DOHH2 (cell line): ENCODE results near the gene FOXA3.

Experiments used
- H3F3A ChIP-seq: fragments of 200-600 bp; sonication (generic), shearing (Covaris generic); 2 replicates; pipeline ENCODE4 v1.6.0; 2016; ENCODE audit warnings: antibody characterized with exemption, mild to moderate bottlenecking; ENCODE audit not compliant: control insufficient read depth, insufficient read depth
- H3K27ac ChIP-seq: fragments of 200-600 bp; sonication (generic); 2 replicates; pipeline ENCODE4 v1.5.1; 2014; ENCODE audit warnings: low read depth, mild to moderate bottlenecking, low read length, moderate library complexity
- H3K27me3 ChIP-seq: fragments of 200-600 bp; sonication (generic); 2 replicates; pipeline ENCODE4 v1.6.1; 2014; ENCODE audit warnings: mild to moderate bottlenecking, low read length, mixed read lengths; ENCODE audit not compliant: control insufficient read depth
- H3K36me3 ChIP-seq: fragments of 200-600 bp; sonication (generic); 2 replicates; pipeline ENCODE4 v1.6.1; 2014; ENCODE audit warnings: mild to moderate bottlenecking, low read length, moderate library complexity, mixed read lengths; ENCODE audit not compliant: control insufficient read depth
- H3K4me1 ChIP-seq: fragments of 200-600 bp; sonication (generic); 2 replicates; pipeline ENCODE4 v1.6.1; 2014; ENCODE audit warnings: mild to moderate bottlenecking, low read length, mixed read lengths; ENCODE audit not compliant: control insufficient read depth
- H3K4me2 ChIP-seq: fragments of 200-600 bp; sonication (generic); 2 replicates; pipeline ENCODE4 v1.6.0; 2014; ENCODE audit warnings: mild to moderate bottlenecking, low read length, moderate library complexity
- H3K4me3 ChIP-seq: fragments of 200-600 bp; sonication (generic); 2 replicates; pipeline ENCODE4 v1.5.1; 2014; ENCODE audit warnings: mild to moderate bottlenecking, low read length, mixed read lengths
- H3K79me2 ChIP-seq: fragments of 200-600 bp; sonication (generic); 2 replicates; pipeline ENCODE4 v1.6.1; 2014; ENCODE audit warnings: mild to moderate bottlenecking, low read length, mixed read lengths; ENCODE audit not compliant: control insufficient read depth
- H3K9me2 ChIP-seq: fragments of 200-600 bp; sonication (generic); replicated peaks from 2 replicates; pipeline ENCODE4 v1.6.1; 2014; ENCODE audit warnings: mild to moderate bottlenecking, low read length, mixed read lengths; ENCODE audit not compliant: control insufficient read depth
- H3K9me3 ChIP-seq: fragments of 200-600 bp; sonication (generic); 2 replicates; pipeline ENCODE4 v1.6.1; 2014; ENCODE audit warnings: antibody characterized with exemption, low read length, mixed read lengths; ENCODE audit not compliant: control insufficient read depth, insufficient read depth
- H4K20me1 ChIP-seq: fragments of 200-600 bp; sonication (generic); 2 replicates; pipeline ENCODE4 v1.6.0; 2014; ENCODE audit warnings: low read depth, mild to moderate bottlenecking, antibody characterized with exemption, low read length, moderate library complexity; ENCODE audit not compliant: control insufficient read depth, insufficient read depth
- CTCF ChIP-seq: fragments of 200-600 bp; sonication (generic); IDR thresholded peaks from one replicate; pipeline ENCODE4 v1.5.1; 2014; ENCODE audit warnings: antibody characterized with exemption, mild to moderate bottlenecking, low read depth, low read length; ENCODE audit not compliant: poor library complexity, severe bottlenecking
- EZH2phosphoT487 ChIP-seq: fragments of 200-600 bp; sonication (generic); IDR thresholded peaks from 2 replicates; pipeline ENCODE4 v1.6.1; 2017; ENCODE audit warnings: borderline replicate concordance, mild to moderate bottlenecking, antibody characterized with exemption, low read length, moderate library complexity, mixed read lengths

FOXA3 gene

GRCh38 chr19:45862564-45863334 lies 1.4 kb upstream of the FOXA3 start, which contains the start of gene SYMPK:
Gene SYMPK (minus strand): TSS chr19:45863147. CDS start chr19:45854495, 8,652 bp downstream.
- H3K79me2 ChIP-seq = peaks cover 52% of the 10 kb centered on the region
- H3F3A ChIP-seq = no peaks in the 10 kb centered on the region; the same call in 1 of the 2 replicates
- H3K36me3 ChIP-seq = peaks cover 34% of the 10 kb centered on the region
- no peaks in the 10 kb centered on the region for H4K20me1 ChIP-seq
- H3K27ac ChIP-seq = peak within 1 kb of the TSS; percentile 73
- H3K4me3 ChIP-seq = peak within 1 kb of the TSS; percentile 90
- no peaks in the 10 kb centered on the region for H3K9me2 ChIP-seq
- H3K4me2 ChIP-seq = peak within 1 kb of the TSS; percentile 87
- peaks cover 25% of the 10 kb centered on the region for H3K4me1 ChIP-seq
- H3K9me3 ChIP-seq = no peaks in the 10 kb centered on the region
- H3K27me3 ChIP-seq = peaks cover 31% of the 10 kb centered on the region
- TF ChIP-seq EZH2phosphoT487 (no peak), CTCF (no peak)

- Histone ChIP-seq H4K20me1 (no peaks in the 10 kb centered on the region), H3K36me3 (peaks cover 31% of the 10 kb centered on the region), H3K9me3 (no peaks in the 10 kb centered on the region), H3K9me2 (no peaks in the 10 kb centered on the region), H3K27me3 (peaks cover 31% of the 10 kb centered on the region), H3K4me3 (peak overlapping the region; percentile 90), H3K4me2 (peak overlapping the region; percentile 62), H3F3A (no peaks in the 10 kb centered on the region; the same call in 1 of the 2 replicates), H3K79me2 (peaks cover 45% of the 10 kb centered on the region), H3K4me1 (peaks cover 25% of the 10 kb centered on the region), H3K27ac (no peak overlapping the region)
- TF ChIP-seq CTCF (no peak), EZH2phosphoT487 (no peak)
Observed at GRCh38 chr19:45863335-45863839, 739 bp upstream of the FOXA3 start.

GRCh38 chr19:45864629-45865082 lies 530 bp downstream of the FOXA3 start:
- Histone ChIP-seq H3K4me3 (no peak overlapping the region), H3K79me2 (peaks cover 33% of the 10 kb centered on the region)

More at GRCh38 chr19:45864629-45865082, 530 bp downstream of the FOXA3 start:
- no peaks in the 10 kb centered on the region for H3K9me2 ChIP-seq
- H3K36me3 ChIP-seq = peaks cover 20% of the 10 kb centered on the region
- no peaks in the 10 kb centered on the region for H3K9me3 ChIP-seq
- H3K27me3 ChIP-seq = peaks cover 33% of the 10 kb centered on the region
- H4K20me1 ChIP-seq = no peaks in the 10 kb centered on the region
- no peak overlapping the region; the same call in 1 of the 2 replicates for H3K4me2 ChIP-seq
- no peaks in the 10 kb centered on the region; the same call in 1 of the 2 replicates for H3F3A ChIP-seq
- no peak for TF ChIP-seq EZH2phosphoT487
- no peak for TF ChIP-seq CTCF
- peaks cover 25% of the 10 kb centered on the region for H3K4me1 ChIP-seq
- H3K27ac ChIP-seq = no peak overlapping the region
